ENCODE measurements around the gene ABLIM1.

Gene ABLIM1

DNA sequence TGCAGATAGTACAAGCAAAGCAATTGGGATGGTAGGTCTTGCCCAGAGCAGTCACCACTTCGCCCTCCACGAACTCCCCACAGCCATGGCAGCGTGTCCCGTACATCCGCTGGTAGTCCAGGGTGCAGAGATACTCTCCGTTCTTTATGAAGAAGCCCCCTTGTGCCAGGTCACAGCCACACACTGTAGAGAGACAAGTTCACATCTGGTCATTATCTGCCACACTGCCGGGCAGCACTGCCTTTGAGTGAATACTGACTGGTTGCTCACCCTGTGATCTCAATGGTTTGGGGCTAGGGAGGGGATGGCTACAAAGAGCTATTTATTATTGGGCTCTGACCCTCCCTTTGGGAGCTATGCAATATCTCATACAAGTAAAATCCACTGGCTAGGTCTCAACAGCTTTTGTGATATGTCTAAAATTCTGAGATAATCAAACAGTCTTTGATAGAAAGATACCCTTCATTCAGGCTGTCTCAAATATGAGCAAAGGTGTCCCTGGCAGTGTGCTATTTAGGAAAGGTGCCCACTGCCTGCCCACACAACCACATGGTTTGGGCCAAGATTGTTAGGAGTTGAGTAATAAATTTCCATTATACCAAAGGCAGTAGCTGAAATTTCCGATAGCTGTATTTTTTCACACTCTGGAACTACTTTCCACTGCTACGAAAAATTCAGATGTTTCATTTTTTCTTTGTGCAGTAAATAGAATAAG is 82.5 kb downstream of the ABLIM1 start:
- no peak for DNase-seq

DNA sequence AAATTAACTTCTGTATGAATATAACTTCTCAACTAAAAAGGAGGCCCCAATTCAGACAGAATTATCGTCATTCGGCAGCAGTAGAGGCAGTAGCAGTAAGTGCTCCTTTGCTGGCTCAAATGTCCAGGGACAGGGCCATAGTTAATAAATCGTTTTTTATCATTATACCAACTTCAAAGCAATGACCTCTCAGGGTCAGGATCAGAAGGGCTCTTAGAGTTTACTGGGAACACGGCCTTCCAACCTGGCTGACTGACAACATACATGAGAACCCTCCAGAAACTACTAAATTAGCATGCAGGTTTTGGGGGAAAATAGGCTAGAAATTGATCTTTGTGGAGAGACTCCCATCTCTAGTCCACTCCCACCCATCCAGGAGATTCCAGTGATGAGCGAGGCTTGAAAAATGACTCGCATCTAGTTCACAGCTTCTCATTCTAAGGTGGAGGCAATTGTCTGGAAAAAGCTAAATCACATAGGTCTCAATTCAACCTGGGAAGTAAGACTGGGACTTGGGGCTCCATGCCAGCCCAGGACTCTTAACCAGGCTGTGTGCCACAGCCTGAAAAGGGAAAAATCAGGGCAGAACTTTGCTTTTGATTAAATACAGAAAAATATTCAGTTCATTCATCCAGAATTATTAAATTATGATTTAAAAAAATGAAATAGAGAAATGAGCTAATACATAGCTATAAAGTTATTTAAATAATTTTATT is 84.6 kb downstream of the ABLIM1 start:
- DNase-seq = no peak

DNA sequence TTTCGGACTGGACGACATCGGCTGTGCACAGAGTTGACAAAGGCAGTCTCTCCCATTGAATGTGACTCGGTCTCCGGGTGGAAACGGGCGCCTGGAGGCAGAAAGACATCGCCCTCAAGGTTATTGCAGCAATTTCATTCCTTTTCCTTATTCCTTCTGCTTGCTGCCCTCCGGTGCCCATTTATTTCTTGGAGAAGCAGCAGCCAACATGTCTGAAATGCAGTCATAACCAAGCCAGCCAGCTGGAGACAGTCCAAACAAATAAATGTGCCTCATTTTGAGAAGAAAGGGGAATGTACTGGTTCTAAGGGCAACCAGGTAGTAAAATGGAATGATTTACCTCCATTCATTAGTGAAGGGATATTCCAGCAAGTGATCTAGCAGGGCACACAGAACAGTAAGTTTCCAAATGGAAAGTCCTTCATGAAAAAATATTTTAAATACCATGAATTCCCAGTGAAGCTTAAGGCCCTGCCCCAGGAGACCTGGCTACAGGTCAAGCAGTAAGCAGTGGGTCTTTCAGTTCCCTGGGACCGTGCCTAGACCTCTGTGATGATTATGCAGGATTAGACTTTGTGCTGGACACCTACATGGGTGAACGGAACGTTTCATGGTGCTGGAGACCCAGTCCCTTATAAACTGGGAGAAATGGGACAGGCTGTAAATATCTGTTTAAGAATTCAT is 86.6 kb downstream of the ABLIM1 start:
- no peak for DNase-seq

DNA sequence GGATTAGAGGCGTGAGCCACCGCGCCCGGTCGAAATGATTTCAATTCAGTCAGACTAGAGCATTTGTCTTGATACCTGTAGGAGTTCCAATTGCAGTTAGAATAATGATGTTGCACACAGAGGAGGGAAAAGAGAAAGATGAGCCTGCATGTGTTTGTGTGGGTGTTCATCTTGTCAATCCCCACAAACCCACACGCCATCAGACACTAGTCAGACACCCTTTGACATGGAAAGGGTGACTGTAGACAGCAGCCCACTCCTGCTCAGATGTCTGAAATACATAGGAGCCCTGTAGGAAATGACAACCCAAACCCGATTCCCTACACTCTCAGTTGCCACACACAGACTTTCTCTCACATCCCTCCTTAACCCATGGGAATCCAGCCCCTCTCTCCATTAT is 92.0 kb downstream of the ABLIM1 start:
- no peak for DNase-seq

DNA sequence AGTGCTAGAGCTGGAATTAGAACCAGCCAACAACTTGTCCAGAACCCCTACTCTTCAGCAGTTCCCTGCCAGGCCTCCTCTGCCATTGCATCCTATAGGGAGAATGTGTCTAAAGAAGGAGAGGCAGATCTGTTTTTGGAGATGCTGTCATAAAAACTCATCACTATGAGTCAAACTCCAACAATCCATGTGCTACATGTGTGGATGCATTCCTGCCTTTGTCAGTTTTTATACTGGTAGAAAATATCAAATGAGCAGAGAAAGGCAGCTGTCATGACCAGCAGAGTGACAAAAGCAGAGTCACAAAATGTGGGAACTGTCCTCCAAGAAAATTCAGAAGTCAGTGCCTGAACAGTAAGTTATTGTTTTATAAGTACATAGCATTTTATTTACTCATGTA is 93.0 kb downstream of the ABLIM1 start:
- DNase-seq = no peak

DNA sequence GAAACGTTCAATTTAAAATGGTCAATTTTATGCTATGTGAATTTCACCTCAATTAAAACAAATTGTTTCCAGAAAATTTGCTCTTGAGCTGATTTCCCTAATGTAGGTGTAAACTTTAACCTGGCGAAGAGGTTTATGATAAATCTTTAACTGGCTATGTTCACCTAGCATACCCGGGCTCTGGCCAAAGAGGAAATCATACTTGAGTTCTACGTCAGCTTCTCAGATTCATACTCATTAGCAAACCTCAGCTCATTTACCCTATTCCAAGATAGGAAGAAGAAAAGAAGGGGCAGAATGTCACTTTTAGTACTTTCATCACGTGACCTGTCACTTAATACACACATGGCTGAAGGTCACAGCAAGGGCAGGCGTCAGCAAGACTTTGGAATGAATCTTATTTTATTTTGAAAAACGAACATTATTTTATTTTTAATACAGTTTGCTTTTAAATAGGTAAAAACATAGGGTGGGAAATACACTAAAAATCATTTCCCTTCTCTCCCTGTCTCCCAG is 97.0 kb downstream of the ABLIM1 start:
- DNase-seq = no peak

DNA sequence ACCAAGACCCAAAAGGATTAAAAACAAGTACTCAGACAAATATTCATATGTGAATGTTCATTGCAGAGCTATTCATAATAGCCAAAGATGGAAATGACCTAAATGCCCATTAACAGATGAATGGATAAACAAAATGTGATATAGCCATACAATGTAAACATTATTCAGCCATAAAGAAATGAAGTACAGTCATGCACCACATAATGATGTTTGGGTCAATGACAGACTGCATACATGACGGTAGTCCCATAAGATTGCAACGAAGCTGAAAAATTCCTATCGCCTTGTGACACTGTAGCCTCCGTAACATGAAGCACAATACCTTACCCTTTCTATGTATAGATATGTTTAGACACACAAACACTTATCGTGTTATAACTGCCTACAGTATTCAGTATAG is 97.9 kb downstream of the ABLIM1 start:
- no peak for DNase-seq

DNA sequence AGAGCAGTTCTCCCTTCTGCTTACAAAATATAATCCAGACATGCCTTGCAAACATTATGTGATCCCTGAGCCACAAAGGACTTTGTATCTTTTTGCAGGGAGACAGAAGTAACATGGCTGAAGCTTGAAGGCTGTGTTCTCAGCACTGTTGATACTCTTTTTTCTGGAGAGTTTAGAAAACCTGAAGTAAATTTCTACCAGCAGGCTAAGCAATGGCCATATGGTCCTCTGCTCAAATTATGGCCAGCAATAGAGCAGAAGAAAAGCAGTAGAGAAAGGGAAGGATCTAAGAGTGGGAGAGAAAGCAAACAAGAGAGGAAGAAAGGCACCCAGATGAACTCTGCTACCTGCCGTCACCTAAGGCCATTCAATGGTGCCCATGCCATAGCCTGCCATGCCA is 98.4 kb downstream of the ABLIM1 start:
- DNase-seq = no peak

DNA sequence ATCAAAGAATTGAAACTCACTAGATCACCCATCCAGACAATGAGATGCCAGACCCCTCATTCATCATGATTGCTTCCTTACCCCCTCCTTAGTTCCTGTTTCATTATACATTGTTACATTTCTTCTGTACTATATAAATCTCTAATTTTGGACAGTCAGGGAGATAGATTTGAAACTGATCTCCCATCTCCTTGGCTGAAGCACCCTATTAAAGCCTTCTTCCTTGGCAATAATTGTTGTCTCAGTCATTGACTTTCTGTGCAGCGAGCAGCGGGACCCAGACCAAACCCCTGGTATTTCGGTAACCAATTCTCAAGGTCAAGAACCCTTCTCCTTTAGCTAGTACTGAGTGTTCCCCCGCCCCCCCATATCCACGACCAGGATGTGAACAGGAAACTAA is 100.2 kb downstream of the ABLIM1 start:
- DNase-seq = no peak

DNA sequence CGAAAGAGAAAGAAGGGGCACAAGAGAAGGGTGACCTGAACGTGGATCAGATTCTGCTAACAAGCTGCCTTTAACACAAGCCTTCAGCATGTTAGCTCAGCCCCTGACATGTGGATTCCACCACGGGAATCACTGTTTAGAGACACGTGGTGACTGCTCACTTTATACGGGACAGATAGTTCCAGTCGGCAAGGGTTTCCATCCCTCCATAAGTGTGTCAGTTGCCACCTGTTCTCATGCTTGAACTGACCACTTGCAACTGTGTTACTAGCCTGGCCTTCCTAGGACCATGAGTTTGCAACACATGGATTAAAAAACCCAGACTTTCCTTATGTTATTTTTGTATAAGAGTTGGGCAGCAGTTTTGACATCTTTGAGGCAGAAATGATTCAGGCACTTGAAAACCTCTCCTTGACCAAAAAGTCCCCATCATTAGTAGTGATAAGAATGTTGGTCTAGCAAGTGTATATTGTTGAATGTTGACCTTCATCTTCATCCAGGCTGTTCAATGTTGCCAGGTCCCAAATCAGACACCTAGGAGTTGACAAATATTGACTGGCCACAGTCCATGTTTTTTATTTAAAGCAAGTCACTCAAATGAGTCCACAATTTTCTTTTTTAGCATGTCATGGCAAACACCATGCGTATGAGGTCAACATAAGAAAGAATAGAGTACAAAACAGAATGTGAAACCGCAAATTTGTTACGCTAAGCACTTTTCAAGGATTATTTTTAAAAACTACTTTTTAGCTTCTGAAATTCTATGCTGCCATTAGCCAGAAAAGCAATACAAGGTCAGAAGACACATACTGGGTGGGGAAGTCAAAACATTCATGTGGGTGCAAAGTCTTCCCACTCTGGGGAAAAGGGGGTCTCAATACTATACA is 101.6 kb downstream of the ABLIM1 start:
- DNase-seq = no peak

DNA sequence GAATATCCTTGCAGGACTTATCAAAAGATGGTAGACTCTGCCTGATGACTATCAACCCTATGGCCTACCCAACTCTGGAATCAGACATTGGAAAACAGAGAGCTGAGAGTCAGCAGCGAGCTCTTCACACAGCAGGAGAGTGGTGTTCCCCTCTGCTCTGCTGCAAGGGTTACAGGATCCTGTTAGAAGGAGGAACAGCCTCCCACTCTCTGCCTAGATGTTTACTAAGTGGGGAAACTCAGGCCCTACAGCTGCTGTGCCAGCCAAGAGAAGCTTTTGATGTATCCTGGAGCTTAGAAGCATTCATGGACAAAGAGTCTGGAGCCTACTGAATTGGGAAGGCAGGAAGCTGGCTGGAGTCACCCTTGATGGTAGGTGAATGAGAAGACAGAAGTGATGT is 104.6 kb downstream of the ABLIM1 start:
- DNase-seq = no peak

DNA sequence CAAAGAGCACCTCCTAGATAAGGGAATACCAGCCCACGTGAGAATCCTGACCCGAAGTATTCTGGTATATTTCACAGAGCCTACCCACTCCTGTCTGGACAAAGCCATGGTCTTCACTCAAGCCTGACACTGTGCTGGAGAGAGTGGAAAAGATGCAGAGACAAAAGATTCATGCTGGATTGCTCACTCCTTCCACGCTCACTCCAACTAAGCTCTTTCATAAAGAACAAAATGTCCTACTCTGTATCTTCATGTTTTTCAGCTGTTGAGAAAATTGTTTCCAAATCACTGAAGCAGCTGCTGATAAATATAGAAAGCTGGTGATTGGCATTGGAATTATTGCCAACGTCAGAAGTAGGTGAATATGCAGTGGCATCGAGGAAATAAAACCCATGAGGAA is 106.0 kb downstream of the ABLIM1 start:
- no peak for DNase-seq

DNA sequence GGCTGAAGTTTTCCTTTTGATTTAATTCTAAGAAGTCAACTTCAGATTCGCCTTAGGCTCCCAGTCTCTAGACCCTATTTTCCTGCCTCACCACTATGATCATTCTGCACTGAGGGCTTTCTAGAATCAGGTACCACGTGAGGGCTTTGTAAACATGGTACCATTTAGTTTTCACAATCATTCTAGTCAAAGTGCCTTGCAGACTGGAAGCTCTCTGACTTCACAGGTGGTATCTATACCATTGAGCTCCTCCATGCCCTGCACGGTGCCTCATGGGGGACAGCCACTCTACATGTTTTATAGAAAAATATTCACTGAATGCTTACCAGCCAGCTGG is 106.5 kb downstream of the ABLIM1 start:
- no peak for DNase-seq

DNA sequence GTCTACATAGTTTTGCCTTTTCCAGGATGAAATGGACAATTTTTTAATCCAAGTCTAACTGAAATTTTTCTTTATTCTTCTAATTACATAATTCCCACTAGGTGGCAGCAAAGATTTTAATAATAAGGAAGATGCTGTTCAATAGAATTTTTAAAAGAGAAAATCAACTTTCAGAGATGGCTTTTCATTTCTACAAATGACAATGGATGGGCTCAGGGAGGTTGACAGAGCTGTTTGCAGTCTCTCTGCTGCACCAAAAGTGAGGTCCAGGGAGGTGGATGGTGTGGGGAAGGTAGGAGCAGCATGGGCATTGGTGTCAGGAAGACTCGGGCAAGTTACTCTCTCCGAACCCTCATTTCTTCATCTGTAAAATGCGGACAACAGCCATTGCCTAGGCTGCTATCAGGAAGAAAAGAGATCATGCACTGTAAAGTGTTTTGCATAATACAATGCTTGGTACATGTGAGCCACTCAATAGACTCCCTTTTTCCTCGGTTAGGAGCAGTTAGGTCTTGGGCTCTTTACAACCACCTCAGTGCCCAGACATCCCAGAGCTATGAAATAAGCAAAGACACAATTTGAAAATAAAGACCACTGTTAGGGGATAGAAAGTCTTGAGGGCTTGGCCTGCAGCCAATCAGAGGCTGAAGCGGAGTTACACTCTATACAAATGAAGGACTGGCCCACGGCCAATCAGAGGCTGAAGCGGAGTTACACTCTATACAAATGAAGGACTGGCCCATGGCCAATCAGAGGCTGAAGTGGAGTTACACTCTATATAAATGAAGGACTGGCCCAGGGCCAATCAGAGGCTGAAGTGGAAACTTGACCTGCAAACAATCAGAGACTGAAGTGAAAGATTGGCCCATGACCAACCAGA is 107.1 kb downstream of the ABLIM1 start:
- DNase-seq = peak; percentile 87

DNA sequence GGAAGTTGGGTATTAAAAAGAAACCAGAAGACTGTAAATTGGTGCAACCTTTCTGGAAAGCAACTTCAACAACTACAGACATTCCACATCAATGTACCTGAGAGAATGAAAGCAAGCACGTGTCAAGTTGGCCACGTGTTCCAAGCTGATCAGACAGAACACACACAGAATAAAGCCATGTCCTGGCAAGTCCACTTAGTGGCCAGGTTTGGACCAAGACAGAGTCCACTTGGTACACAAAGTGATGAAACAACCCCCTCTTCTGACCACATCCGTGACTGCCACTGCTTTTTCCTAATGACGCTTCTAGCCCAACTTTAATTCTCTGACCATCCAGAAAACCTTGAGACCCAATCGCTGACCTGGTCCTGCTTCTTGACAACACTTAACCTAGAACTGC is 109.4 kb downstream of the ABLIM1 start:
- peak; percentile 1 for DNase-seq

DNA sequence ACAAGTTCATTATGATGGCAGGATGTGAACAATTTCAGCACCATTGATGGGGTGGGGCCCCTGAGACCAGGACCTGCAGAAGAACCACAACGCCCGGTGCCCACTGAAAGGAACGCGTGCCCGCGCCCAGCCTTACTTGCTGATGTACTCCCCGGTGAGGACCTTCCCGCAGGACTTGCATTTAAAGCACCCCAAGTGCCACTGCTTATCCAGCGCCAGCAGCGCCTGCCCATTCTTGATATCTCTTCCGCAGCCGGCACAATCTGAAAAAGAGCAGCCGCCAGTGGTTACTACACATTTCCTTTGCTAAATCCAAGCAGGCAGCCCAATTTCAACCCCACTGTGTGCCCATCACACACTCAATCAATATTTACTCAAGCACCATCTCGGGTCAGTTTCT is 110.6 kb downstream of the ABLIM1 start:
- no peak for DNase-seq

DNA sequence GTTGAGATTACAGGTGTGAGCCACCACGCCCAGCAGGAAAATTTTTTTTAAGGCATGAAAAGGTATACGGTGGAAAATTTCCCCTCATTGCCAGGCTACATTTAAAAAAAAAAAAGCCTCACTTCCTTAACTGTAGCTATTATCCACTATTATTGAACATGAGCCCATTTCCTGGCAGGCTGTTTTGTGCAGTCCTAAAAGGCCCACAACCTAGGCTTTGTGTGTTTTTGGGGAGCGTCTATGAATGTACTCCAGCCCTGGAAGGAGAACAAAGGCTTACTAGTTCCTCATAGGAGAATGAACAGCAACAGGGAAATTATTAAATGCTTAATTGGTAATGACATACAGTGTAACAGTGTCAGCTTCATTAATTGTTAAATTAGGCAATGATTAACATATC is 111.0 kb downstream of the ABLIM1 start:
- no peak for DNase-seq

DNA sequence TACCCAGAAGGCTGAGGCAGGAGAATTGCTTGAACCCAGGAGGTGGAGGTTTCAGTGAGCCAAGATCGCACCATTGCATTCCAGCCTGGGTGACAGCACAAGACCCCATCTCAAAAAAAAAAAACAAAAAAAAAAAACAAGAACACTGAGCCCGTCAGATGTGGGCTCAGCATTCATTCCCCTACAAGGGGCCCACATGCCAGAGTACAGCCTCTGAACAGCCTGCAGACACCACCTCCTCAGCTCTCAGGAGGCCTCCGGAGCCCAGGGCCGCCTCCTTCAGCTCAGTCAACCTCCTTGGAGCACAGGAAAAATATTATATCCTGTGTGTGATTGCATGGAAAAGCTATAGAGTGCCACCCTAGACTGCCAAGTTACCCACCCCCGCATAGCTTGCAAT is 112.3 kb downstream of the ABLIM1 start:
- no peak for DNase-seq

DNA sequence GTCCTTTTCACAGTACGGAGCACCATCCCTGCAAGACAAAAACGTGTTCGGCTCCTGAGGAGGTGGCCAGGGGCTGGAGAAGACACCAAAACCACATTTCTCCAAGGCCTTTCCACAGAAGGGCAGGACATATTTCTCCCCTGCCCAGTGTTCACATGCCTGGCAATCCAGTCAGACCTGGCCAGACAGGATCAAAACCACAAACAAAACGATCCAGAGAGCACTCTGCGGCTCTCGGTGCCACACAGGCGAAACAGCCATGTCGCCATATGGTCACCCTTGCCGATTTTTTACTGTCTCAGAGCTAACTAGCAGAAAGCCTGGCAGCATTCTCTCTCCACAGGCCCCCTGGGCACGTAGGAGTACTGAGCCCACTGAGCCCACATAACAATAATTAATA is 113.0 kb downstream of the ABLIM1 start:
- DNase-seq = no peak

DNA sequence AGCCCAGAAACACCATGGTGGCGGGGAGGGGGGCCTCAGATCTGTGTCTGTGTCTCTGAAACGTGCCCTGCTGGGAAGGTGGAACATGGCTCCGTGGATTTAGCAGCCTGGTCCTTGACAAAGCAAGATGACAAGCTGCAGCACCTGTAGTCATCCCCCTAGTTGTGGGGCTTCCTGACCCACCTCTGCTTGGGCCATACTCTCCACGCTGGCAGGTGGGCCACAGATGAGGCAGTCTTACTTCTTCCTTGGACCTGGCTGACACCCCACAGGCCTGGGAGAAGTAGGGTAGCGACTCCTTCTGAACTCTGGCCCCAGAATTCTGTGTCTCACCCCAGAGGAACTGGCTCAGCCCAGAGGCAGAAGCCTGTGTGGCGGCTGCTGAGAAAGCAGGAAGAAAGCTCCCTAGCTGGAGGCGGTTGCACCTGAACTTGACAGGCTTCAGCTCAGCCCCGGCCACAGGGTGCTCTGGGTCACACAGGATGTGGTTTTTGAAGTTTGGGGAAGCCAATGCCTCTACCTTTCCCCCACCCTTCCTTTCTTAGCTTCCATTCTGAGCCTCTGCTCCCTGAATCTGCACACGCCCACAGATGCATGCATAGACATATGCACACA is 113.9 kb downstream of the ABLIM1 start:
- no peak for DNase-seq

DNA sequence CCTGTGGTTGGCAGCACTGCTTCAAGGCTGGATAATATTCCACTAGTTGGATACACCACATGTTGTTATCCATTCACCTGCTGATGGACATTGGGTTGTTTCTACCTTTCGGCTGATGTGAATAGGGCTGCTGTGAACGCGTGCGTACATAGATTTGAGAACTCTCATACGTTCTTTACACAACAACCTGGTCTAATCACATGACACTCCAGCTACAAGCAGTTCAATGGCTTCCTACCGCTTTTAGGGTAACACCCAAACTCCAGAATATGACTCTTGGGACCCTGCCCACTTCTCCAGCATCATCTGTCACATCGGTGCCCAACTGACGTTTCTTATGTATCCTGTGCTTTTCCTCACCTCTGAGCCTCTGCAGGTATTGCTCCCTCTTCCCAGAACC is 114.6 kb downstream of the ABLIM1 start:
- DNase-seq = no peak

DNA sequence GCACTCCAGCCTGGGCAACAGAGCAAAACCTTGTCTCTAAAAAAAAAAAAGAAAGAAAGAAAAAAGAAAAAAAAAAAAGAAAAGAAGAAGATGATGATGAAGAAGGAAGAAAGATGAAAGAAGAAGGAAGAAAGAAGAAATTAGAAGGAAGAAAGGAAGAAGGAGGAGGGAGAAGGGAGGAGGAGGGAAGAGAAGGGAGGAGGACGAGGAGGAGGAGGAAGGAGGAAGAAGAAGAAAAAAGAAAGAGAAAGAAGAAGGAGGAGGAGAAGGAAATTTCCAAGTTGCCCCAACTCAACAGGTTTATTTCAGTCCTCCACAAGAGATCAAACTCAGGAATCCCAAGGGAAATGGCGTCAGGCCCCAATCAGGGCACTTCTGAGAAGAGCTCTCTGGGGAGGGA is 115.7 kb downstream of the ABLIM1 start:
- no peak for DNase-seq
